HL-60 (cell line): ENCODE data around the gene SV2C.
A peak's percentile ranks its signal among the peaks of the same experiment; 100 is the strongest.

ENCODE experiments used
- DNase-seq, 2 experiments: peaks; one replicate each; pipeline ENCODE4 v3.0.0-alpha.2; 2010 to 2020; ENCODE audit warnings: low read depth in 1 of 2, low spot score in 1 of 2
- H3K27ac ChIP-seq: fragments of 250-450 bp; sonication (Bioruptor Pico); replicated peaks from 2 replicates; pipeline ENCODE4 v1.5.1; 2020; ENCODE audit warnings: mild to moderate bottlenecking, moderate library complexity
- H3K27me3 ChIP-seq: fragments of 250-450 bp; sonication (Bioruptor Pico); 2 replicates; pipeline ENCODE4 v1.5.1; 2021; ENCODE audit warnings: mild to moderate bottlenecking, moderate library complexity; ENCODE audit not compliant: insufficient read depth, poor library complexity, severe bottlenecking
- H3K4me3 ChIP-seq: replicated peaks from 2 replicates; pipeline ENCODE4 v1.5.1; 2011; ENCODE audit warnings: mild to moderate bottlenecking, control low read depth, low read length; ENCODE audit not compliant: insufficient read depth
- CTCF ChIP-seq: IDR thresholded peaks from one replicate; pipeline ENCODE4 v1.5.1; 2011; ENCODE audit warnings: low read length, control low read depth, inconsistent platforms; ENCODE audit not compliant: insufficient read depth
- GABPA ChIP-seq: IDR thresholded peaks from 2 replicates; pipeline ENCODE4 v1.6.1; 2012; ENCODE audit warnings: low read depth
- POLR2AphosphoS5 ChIP-seq: IDR thresholded peaks from 2 replicates; pipeline ENCODE4 v1.6.1; 2012; ENCODE audit warnings: low read depth
- REST ChIP-seq: IDR thresholded peaks from 2 replicates; pipeline ENCODE4 v1.6.1; 2012; ENCODE audit warnings: low read depth; ENCODE audit not compliant: insufficient replicate concordance
- SPI1 ChIP-seq: IDR thresholded peaks from 2 replicates; pipeline ENCODE4 v1.6.1; 2012; ENCODE audit warnings: low read depth, mild to moderate bottlenecking, borderline replicate concordance

The SV2C gene

GRCh38 chr5:76391014-76391413 is 307.8 kb downstream of the SV2C start:
- peak; percentile 53; the same call in 1 of the 2 replicates for TF ChIP-seq SPI1
- TF ChIP-seq GABPA = no peak
- no peak for TF ChIP-seq POLR2AphosphoS5
- no peak for TF ChIP-seq CTCF

GRCh38 chr5:76393035-76393680 is 310.0 kb downstream of the SV2C start:
- DNase-seq = peak in 1 of 2 experiments; percentile 2
- Histone ChIP-seq H3K27ac (no peak overlapping the region), H3K27me3 (no peaks in the 10 kb centered on the region), H3K4me3 (no peak overlapping the region)
- TF ChIP-seq REST (no peak), CTCF (no peak), POLR2AphosphoS5 (no peak), GABPA (no peak), SPI1 (no peak)

More at GRCh38 chr5:76391014-76391413, 307.8 kb downstream of the SV2C start:
- DNase-seq = no peak
- Histone ChIP-seq H3K27me3 (no peaks in the 10 kb centered on the region), H3K4me3 (no peak overlapping the region), H3K27ac (no peak overlapping the region)

GRCh38 chr5:76397200-76397599 is 314.0 kb downstream of the SV2C start:
- Histone ChIP-seq H3K27me3 (no peaks in the 10 kb centered on the region), H3K4me3 (no peak overlapping the region), H3K27ac (no peak overlapping the region)
- no peak for DNase-seq
- no peak for TF ChIP-seq POLR2AphosphoS5
- no peak for TF ChIP-seq GABPA
- TF ChIP-seq SPI1 = no peak
- no peak for TF ChIP-seq CTCF
- no peak for TF ChIP-seq REST

GRCh38 chr5:76399268-76399667 is 316.1 kb downstream of the SV2C start:
- no peak overlapping the region for H3K4me3 ChIP-seq
- no peak overlapping the region for H3K27ac ChIP-seq
- no peak for TF ChIP-seq SPI1
- no peak for DNase-seq
- H3K27me3 ChIP-seq = no peaks in the 10 kb centered on the region
